Activated B cell treated with CpG ODN at 0.5 μM for 24 hours (primary cell): ENCODE data around the gene SAMHD1. TPM values are rescaled to one million over a fixed set of nuclear protein-coding genes. Genes with fewer than 3 reads are reported as not detected.
A peak's percentile ranks its signal among the peaks of the same experiment; 100 is the strongest.
"Not testable (repeated sequence)": the region's sequence is repeated elsewhere in the genome, so short reads cannot be mapped to it uniquely, and the experiment has no call there.

Experiments used
- ATAC-seq: fragments of 200-7000 bp; cut with Tn5 transposase; one replicate; pipeline ENCODE4 v1.10.0; 2021; ENCODE audit warnings: low read depth, mild to moderate bottlenecking, moderate library complexity
- CTCF ChIA-PET: fragments of 350-600 bp; sonication (Branson Sonifier 250); formaldehyde crosslinking; loops from one replicate; lab custom pipeline; 2021; ENCODE audit warnings: antibody characterized with exemption; lab: Charles Lee
- POLR2A ChIA-PET: fragments of 350-600 bp; sonication (Branson Sonifier 250); formaldehyde crosslinking; loops from one replicate; lab custom pipeline; 2021; ENCODE audit warnings: antibody characterized with exemption; lab: Charles Lee
- DNase-seq: peaks from one replicate; pipeline ENCODE4 v3.0.0; 2022
- H3K27ac Mint-ChIP-seq: one replicate; pipeline ENCODE4 v1.8.0; 2020; ENCODE audit warnings: mixed read lengths
- H3K27me3 Mint-ChIP-seq: one replicate; pipeline ENCODE4 v1.8.0; 2021; ENCODE audit warnings: mixed read lengths
- H3K36me3 Mint-ChIP-seq: one replicate; pipeline ENCODE4 v1.8.0; 2021; ENCODE audit warnings: low read depth, mixed read lengths
- H3K4me1 Mint-ChIP-seq: one replicate; pipeline ENCODE4 v1.8.0; 2021; ENCODE audit warnings: mixed read lengths
- H3K4me3 Mint-ChIP-seq: one replicate; pipeline ENCODE4 v1.8.0; 2020; ENCODE audit warnings: mild to moderate bottlenecking, mixed read lengths
- H3K9me3 Mint-ChIP-seq: one replicate; pipeline ENCODE4 v1.8.0; 2020; ENCODE audit warnings: mixed read lengths
- intact Hi-C: fragments of 100-400 bp; cut with micrococcal nuclease; formaldehyde crosslinking; loops from one replicate; pipeline ENCODE4 v1.15.1; 2024
- total RNA-seq: library from RNA; stranded (reverse); gene quantifications from 2 replicates; pipeline ENCODE4 v1.2.3, GENCODE V29; 2022
- TF ChIP-seq, protein P1 (sequence below): fragments of 200-600 bp; IDR thresholded peaks from one replicate; pipeline ENCODE4 v1.8.0; 2022; ENCODE audit warnings: antibody characterized with exemption, mild to moderate bottlenecking

SAMHD1 gene
- total RNA-seq, 1 donor from 2014 or later: 16.4 TPM

- H3K27ac Mint-ChIP-seq: peak overlapping the region; percentile 95
- no peak for ATAC-seq
- H3K9me3 Mint-ChIP-seq: no peaks in the 10 kb centered on the region
- no peak for DNase-seq
- TF ChIP-seq, protein P1, sequence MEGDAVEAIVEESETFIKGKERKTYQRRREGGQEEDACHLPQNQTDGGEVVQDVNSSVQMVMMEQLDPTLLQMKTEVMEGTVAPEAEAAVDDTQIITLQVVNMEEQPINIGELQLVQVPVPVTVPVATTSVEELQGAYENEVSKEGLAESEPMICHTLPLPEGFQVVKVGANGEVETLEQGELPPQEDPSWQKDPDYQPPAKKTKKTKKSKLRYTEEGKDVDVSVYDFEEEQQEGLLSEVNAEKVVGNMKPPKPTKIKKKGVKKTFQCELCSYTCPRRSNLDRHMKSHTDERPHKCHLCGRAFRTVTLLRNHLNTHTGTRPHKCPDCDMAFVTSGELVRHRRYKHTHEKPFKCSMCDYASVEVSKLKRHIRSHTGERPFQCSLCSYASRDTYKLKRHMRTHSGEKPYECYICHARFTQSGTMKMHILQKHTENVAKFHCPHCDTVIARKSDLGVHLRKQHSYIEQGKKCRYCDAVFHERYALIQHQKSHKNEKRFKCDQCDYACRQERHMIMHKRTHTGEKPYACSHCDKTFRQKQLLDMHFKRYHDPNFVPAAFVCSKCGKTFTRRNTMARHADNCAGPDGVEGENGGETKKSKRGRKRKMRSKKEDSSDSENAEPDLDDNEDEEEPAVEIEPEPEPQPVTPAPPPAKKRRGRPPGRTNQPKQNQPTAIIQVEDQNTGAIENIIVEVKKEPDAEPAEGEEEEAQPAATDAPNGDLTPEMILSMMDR: no peak
- H3K36me3 Mint-ChIP-seq: peaks cover 4% of the 10 kb centered on the region
- ChIA-PET POLR2A (interaction anchor here (0.6 to 7.6 kb wide), 11 partner anchors 9 to 274 kb away, joined by 3 to 73 read pairs (median 6); partner anchors contain the start of genes DSN1, NDRG3 and TGIF2), CTCF (interaction anchor here (0.6 to 4.4 kb wide), 4 partner anchors 11 to 39 kb away, joined by 3 to 24 read pairs (median 14); a partner anchor contains a TSS)
- peaks cover 91% of the 10 kb centered on the region for H3K4me1 Mint-ChIP-seq
- intact Hi-C loops: loop anchor here (5.0 to 10.0 kb wide), 2 partner anchors 40 to 428 kb away; no protein-coding TSS in a partner anchor
- H3K27me3 Mint-ChIP-seq: no peaks in the 10 kb centered on the region
- peak overlapping the region; percentile 74 for H3K4me3 Mint-ChIP-seq
Observed at GRCh38 chr20:36847009-36847709, 104.3 kb downstream of the SAMHD1 start.

DNA sequence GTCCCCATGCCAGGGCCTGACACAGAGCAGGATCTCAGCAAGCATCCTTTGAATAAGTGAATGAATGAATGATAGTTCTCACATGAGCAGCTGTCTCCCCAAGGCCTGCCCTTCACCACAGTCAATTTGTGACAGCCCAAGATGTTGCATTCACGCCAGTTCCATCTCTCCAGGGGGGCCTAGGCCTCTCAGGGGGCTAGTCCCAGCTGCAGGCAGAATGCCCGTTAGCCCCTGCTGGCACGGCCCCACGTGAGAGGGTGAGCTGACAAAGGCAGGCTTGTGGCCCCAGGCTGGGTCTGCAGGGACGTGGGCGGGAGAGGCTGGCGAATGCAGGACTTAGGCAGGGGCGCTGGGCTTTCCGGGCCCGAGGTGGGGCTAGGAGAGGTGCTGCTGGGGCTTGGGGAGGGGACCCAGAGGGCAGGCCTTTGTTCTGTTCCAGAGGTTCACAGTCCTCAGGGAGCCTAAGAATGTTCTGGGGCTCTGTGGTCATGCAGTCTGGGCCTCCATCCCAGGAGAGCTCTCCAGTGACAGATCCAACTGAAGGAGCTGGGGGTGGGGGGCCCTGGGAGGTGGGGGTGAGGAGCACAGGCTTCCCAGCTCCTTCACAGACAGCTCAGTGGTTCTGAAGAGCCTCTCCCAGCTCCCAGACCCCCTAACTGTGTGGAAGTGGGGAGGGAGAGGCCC, 106.1 kb downstream of the SAMHD1 start:
- Mint-ChIP-seq H3K4me1 (peaks cover 88% of the 10 kb centered on the region), H3K36me3 (no peaks in the 10 kb centered on the region), H3K27me3 (no peaks in the 10 kb centered on the region), H3K9me3 (no peaks in the 10 kb centered on the region), H3K4me3 (peak overlapping the region; percentile 74), H3K27ac (peak overlapping the region; percentile 95)
- POLR2A ChIA-PET: interaction anchor here (0.5 to 7.6 kb wide), 19 partner anchors 9 to 272 kb away, joined by 3 to 73 read pairs (median 5); partner anchors contain the start of genes DSN1, NDRG3, RAB5IF and TGIF2
- ATAC-seq (peak; percentile 6), DNase-seq (peak; percentile 39)
- CTCF ChIA-PET: interaction anchor here (4.4 kb wide), 1 partner anchor 18 kb away, joined by 24 read pairs; a partner anchor contains a TSS
- intact Hi-C loops: loop anchor here (5.0 to 10.0 kb wide), 2 partner anchors 38 to 429 kb away; no protein-coding TSS in a partner anchor
- TF ChIP-seq, protein P1: no peak

DNA sequence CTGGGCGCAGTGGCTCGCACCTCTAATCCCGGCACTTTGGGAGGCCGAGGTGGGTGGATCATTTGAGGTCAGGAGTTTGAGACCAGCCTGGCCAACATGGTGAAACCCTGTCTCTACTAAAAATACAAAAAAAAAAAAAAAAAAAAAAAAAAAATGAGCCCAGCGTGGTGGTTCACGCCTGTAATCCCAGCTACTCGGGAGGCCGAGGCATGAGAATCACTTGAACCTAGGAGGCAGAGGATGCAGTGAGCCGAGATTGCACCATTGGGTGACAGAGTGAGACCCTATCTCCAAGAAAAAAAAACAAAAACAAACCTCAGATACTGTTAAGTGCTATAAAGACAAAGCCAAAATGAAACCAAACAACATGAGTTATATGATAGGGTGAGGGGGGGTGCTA, 110.5 kb downstream of the SAMHD1 start:
- H3K4me3 Mint-ChIP-seq, H3K36me3 Mint-ChIP-seq, ATAC-seq, DNase-seq, H3K27me3 Mint-ChIP-seq, H3K9me3 Mint-ChIP-seq: not testable (repeated sequence)
- POLR2A ChIA-PET: interaction anchor here (0.6 to 1.3 kb wide), 3 partner anchors 15 to 67 kb away, joined by 3 read pairs; partner anchors contain the start of gene DSN1
- peaks cover 83% of the 10 kb centered on the region for H3K4me1 Mint-ChIP-seq
- CTCF ChIA-PET: interaction anchor here (0.9 to 1.6 kb wide), 2 partner anchors 11 to 23 kb away, joined by 3 to 8 read pairs; a partner anchor contains a TSS
- peak overlapping the region; percentile 98 for H3K27ac Mint-ChIP-seq
- intact Hi-C loops: loop anchor here (10.0 kb wide), 1 partner anchor 434 kb away; no protein-coding TSS in a partner anchor

Other genes with a start within 250 kb of the SAMHD1 start
- 20.8 and 21.4 TPM in 2 replicates for gene NDRG3, start 205.6 kb downstream of the SAMHD1 start, total RNA-seq
- gene DSN1, start 177.9 kb downstream of the SAMHD1 start, total RNA-seq: 11.2 and 14.0 TPM in 2 replicates
- gene TLDC2, start 75.6 kb downstream of the SAMHD1 start, total RNA-seq: not detected in 2 replicates
- 18.6 and 20.4 TPM in 2 replicates for gene RBL1, start 144.3 kb upstream of the SAMHD1 start, total RNA-seq
- 106 and 109 TPM in 2 replicates for gene RPN2, start 227.6 kb upstream of the SAMHD1 start, total RNA-seq
- 3.2 and 5.9 TPM in 2 replicates for gene MROH8, start 227.8 kb upstream of the SAMHD1 start, total RNA-seq